DMS53 (cell line): ENCODE results near the gene RPUSD1.

Experiments
- DNase-seq: peaks from one replicate; lab custom pipeline; 2025; lab: John Stamatoyannopoulos, UW

RPUSD1 gene

GRCh38 chr16:799111-799947 is 11.1 kb upstream of the RPUSD1 start:
- DNase-seq = no peak

- no peak for DNase-seq
Measured at GRCh38 chr16:798666-799065, 10.5 kb upstream of the RPUSD1 start.

- DNase-seq = no peak
Measured at GRCh38 chr16:797686-798085, 9.5 kb upstream of the RPUSD1 start.

- peak; percentile 55 for DNase-seq
Measured at GRCh38 chr16:797120-797420, 8.9 kb upstream of the RPUSD1 start.

GRCh38 chr16:796296-797119 is 8.3 kb upstream of the RPUSD1 start:
- DNase-seq = no peak

- peak; percentile 69 for DNase-seq
Measured at GRCh38 chr16:795580-796229, 7.5 kb upstream of the RPUSD1 start.

DNA sequence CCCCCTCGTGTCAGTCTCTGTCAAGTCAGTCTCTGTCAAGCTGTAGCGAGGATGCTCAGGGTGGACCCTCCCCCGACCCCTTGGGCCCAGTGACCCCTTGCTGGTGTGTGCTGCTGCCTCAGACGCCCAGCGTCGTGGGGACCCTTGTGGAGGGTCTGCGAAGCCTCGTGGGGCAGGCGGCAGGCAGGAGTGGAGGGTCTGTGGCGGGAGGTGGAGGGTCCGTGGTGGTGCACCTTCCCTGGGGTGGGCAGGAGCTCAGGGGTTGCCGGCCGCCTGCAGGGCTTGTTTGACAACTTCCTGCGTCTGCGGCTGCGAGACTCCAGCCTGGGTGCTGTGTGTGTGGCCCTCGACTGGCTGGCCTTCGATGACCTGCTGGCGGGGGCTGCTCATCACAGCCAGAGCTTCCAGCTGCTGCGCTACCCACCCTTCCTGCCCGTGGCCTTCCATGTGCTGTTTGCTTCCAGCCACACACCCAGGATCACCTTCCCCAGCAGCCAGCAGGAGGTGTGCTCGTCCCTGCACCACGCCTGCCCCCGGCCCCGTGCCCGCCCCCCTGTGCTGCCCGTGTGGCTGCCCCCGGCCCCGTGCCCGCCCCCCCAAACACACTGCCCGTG is 6.8 kb upstream of the RPUSD1 start:
- DNase-seq = peak; percentile 71

DNA sequence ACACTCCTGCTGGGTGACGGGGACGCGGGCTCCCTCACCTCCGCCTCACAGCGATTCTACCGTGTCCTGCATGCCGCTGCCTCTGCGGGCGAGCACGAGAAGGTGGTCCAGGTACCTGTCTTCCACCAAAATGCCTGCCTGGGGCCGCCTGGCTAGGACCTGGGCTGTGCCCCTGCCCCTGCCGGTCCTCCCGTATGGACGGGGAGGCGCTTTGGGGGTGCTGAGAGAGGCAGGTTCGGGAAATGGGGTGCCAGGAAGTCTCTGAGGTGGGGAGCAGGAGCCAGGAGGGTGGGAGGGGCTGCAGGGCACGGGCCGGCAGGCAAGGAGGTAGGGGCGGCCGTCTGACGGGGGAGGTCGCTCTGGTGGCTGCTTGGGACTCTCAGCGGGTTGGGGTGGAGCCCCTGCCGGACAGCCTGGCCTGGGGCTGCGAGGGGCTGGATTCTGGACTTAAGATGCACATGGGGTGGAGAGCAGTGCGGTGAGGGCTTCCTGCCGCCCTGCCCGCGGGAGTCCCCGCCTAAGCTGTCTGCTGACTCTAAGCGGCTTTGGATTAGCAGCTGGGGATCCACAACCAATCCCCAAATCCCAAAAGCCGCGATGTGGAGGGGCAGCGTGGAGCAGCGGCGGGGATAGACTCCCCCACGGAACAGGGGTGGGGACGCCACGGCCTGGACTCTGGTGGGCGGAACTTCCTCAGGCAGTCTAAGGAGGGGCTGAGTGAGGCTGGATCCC is 6.1 kb upstream of the RPUSD1 start:
- DNase-seq = no peak

DNA sequence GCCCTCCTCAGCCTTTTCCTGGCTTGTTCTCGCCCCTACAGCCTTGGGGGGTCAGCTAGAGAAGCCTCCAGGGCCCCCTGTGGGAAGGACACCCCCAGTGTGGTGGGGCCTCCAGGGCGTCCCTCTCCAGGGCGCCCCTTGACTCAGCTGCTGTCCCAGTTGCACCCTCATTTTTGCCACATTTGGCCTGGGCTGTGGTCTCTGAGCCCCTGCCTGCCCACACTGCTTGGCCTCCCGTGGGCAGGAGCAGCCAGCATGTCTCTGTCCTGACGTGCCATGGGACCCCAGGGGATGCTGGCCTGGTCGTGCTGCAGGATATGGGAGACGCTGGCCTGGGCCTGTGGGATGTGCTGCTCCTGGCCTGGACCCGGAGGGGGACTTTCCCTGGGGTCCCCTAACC is 5.2 kb upstream of the RPUSD1 start:
- no peak for DNase-seq

GRCh38 chr16:792221-792995 is 4.2 kb upstream of the RPUSD1 start:
- no peak for DNase-seq

DNA sequence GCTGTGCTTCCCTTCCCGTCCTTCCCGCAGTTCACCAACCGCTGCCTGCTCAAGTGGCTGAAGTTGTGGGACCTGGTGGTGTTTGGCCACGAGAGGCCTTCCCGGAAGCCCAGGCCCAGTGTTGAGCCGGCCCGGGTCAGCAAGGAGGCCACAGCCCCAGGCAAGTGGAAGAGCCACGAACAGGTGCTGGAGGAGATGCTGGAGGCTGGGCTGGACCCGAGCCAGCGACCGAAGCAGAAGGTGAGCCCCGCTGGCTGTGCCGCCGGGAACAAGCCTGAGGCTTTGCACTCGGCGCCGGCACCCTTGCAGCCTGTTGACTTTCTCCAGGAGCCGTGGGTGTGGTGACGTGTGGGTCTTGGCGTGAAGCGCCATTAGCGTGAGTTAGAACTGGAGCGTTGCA is 3.0 kb upstream of the RPUSD1 start:
- DNase-seq = no peak

DNA sequence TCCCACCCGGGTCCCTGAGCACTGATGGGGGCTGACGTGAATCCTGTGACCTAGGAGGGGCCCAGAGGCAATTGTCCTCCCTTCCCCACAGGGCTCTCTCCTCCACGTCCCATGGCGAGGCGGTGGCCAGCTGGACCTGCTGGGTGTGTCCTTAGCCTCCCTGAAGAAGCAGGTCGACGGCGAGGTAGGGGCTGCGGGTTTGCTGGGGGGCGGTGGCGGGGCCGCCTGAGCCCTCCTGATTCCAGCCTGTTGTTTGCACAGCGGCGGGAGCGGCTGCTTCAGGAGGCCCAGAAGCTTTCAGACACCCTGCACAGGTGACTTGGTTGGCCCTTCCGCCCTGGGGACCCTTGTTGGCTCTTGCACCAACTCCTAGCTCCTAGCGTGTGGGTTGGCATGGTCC is 1.9 kb upstream of the RPUSD1 start:
- DNase-seq = no peak

DNA sequence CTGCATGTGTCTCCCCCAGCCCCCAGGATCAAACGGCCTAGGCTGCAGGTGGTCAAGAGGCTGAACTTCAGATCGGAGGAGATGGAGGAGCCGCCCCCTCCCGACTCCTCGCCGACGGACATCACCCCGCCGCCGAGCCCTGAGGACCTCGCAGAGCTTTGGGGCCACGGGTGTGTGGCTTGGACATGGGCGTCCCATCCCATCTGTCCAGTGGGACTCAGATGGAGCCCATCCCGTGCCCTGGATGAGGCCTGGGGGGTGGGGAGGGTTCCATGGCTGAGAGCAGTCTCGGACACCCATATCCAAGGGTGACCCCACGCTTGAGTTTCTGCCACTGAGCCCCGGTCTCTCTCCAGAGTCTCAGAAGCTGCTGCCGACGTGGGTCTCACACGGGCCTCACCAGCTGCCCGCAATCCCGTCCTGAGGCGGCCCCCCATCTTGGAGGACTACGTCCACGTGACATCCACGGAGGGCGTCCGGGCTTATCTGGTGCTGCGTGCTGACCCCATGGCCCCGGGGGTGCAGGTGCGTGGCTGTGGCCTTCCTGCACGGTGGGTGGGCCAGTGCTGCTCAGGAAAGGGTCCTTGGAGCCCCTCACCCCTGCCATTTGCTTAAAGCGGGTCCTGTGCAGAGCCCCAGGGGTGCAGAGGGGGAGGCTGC is 1.1 kb upstream of the RPUSD1 start:
- DNase-seq = no peak

- peak; percentile 93 for DNase-seq
Measured at GRCh38 chr16:788399-789126, 382 bp upstream of the RPUSD1 start, which contains the start of gene CHTF18. Gene CHTF18 (plus strand): TSS chr16:788620. CDS start chr16:788685, 65 bp downstream.

- peak; percentile 57 for DNase-seq
Measured at GRCh38 chr16:787321-787966, 737 bp downstream of the RPUSD1 start.

DNA sequence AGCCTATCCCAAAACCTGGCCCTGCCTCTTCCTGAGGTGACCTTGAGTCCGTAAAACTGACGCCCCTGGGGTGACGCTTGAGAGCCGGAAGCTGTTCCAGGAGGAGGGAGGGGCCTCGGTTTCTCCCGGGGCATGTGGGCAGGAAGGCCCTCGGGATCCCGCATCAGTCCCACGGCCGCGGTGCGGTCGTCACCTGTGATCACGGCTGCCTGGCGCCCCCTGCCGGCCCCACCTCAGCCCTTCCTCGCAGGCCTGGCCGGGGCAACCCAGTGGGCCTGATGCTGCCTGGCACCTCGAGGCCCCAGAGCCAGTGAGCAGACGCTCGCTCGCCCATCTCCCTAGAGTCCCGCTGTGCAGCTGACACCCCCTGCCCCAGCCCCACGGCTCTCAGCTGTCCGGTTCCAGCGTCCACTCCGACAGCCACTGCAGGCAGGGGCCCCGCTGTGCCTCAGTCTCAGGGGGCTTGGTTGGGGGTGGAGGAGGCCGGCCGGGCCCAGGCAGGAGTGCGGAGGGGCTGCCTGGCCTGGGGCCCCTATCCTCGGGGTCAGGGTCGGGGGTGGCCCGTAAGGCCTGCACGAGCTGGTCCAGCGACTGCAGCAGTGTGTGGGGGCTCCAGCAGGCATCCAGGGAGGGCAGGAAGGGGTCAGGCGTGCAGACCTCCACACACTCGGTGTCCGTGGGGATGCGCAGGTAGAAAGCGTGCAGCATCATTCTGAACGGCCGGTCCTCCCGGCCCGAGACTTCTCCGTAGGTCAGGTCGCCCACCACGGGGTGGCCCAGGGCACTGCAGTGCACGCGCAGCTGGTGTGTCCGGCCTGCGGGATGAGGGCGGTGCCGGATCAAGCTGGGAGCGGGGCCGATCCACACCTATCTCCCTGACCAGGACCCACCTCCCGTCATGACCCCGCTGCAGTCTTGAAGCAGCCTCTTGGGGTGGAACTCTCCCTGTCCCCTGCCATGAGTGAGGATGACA is 2.3 kb downstream of the RPUSD1 start:
- DNase-seq = peak; percentile 84

DNA sequence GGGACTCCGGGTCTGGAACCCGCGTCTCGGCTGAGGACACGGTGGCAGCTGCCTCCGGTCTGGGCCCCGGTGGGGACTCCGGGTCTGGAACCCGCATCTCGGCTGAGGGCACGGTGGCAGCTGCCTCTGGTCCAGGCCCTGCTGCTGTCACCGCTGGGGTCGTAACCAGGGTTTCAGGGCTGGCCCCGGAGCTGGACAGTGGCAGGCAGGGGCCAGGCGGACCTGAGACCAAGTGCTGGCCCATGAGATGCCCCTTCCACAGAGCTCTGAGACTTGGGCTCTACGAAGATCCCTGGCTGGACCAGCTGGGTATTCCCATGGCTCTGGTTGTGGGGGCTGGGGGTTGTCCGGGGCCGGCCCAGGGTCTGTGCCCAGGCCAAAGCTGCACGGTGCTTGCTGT is 3.8 kb downstream of the RPUSD1 start:
- no peak for DNase-seq
